Measurements from ENCODE around the gene RPTOR.

GRCh38 chr17:80662557-80662956 lies 117.9 kb downstream of the RPTOR start:
- TF ChIP-seq CTCF (conservative IDR thresholded peaks at IDR 0.05; ENCODE audit: low read depth, low read length): no peak
- no peak for TF ChIP-seq EZH2 (IDR thresholded peaks at IDR 0.05; ENCODE audit: low read length, unreplicated experiment)
- no peak for TF ChIP-seq EZH2phosphoT487 (IDR thresholded peaks at IDR 0.05; ENCODE audit: borderline replicate concordance, low read length)
